Measurements from ENCODE around the gene PSD2. TPM values are rescaled to one million over a fixed set of nuclear protein-coding genes. Genes with fewer than 3 reads are reported as not detected.

Gene PSD2
- total RNA-seq, 4 donors from 2014 or later = 0.30 to 0.76 TPM; not detected in 2

- DNase-seq = no peak
- H3K27ac ChIP-seq = no peak overlapping the region
- no peaks in the 10 kb centered on the region for H3K27me3 ChIP-seq
- no peaks in the 10 kb centered on the region for H3K36me3 ChIP-seq
- intact Hi-C loops (cut with DNase I; ENCODE audit: low total_unique reads) = loop anchor here (5.0 kb wide), 1 partner anchor 75 kb away; no protein-coding TSS in a partner anchor
- no peaks in the 10 kb centered on the region for H3K9me3 ChIP-seq
- TF ChIP-seq POLR2A (IDR thresholded peaks at IDR 0.05) = no peak
- TF ChIP-seq, protein P1, sequence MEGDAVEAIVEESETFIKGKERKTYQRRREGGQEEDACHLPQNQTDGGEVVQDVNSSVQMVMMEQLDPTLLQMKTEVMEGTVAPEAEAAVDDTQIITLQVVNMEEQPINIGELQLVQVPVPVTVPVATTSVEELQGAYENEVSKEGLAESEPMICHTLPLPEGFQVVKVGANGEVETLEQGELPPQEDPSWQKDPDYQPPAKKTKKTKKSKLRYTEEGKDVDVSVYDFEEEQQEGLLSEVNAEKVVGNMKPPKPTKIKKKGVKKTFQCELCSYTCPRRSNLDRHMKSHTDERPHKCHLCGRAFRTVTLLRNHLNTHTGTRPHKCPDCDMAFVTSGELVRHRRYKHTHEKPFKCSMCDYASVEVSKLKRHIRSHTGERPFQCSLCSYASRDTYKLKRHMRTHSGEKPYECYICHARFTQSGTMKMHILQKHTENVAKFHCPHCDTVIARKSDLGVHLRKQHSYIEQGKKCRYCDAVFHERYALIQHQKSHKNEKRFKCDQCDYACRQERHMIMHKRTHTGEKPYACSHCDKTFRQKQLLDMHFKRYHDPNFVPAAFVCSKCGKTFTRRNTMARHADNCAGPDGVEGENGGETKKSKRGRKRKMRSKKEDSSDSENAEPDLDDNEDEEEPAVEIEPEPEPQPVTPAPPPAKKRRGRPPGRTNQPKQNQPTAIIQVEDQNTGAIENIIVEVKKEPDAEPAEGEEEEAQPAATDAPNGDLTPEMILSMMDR (IDR thresholded peaks at IDR 0.05) = no peak
- H3K4me3 ChIP-seq = no peak overlapping the region
- no peaks in the 10 kb centered on the region for H3K4me1 ChIP-seq
These were observed 66.7 kb downstream of the PSD2 start for GRCh38 chr5:139862313-139862712.

- TF ChIP-seq POLR2A (IDR thresholded peaks at IDR 0.05) = no peak
- TF ChIP-seq, protein P1 (IDR thresholded peaks at IDR 0.05) = no peak
- H3K27ac ChIP-seq = no peak overlapping the region
- H3K4me3 ChIP-seq = no peak overlapping the region
- no peaks in the 10 kb centered on the region for H3K4me1 ChIP-seq
- no peaks in the 10 kb centered on the region for H3K9me3 ChIP-seq
- DNase-seq = no peak
- no peaks in the 10 kb centered on the region for H3K27me3 ChIP-seq
- H3K36me3 ChIP-seq = no peaks in the 10 kb centered on the region
- intact Hi-C loops (cut with DNase I; ENCODE audit: low total_unique reads) = loop anchor here (5.0 kb wide), 1 partner anchor 76 kb away; no protein-coding TSS in a partner anchor
These were observed 67.2 kb downstream of the PSD2 start for GRCh38 chr5:139862803-139863202.

DNA sequence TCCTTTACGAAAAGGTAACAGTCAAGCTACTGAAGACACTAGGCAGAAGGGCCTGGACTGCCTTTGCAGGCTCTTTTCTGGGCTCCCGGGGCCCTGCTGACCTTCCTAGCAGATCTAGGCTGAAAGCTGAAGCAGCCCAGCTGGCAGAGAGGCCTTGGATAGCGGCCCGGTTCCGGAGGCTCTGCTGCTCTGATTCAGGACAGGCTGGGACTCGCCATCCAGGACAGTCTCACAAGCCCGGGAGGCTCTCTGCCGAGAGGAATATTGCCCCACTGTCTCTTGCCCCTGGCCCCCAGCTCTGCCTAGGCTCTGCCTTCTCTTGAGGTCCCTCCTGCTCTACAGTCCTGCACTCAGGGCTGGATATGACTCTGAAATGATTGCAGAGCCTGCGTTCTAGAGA lies 67.8 kb downstream of the PSD2 start:
- Histone ChIP-seq H3K27me3 (no peaks in the 10 kb centered on the region), H3K27ac (no peak overlapping the region), H3K4me1 (no peaks in the 10 kb centered on the region), H3K4me3 (no peak overlapping the region), H3K36me3 (no peaks in the 10 kb centered on the region), H3K9me3 (no peaks in the 10 kb centered on the region)
- no peak for TF ChIP-seq POLR2A (IDR thresholded peaks at IDR 0.05)
- TF ChIP-seq, protein P1 (IDR thresholded peaks at IDR 0.05) = no peak
- peak; percentile 22 to 68 for DNase-seq
- intact Hi-C loops (cut with DNase I; ENCODE audit: low total_unique reads) = loop anchor here (5.0 kb wide), 1 partner anchor 76 kb away; no protein-coding TSS in a partner anchor

GRCh38 chr5:139863855-139864558 lies 68.4 kb downstream of the PSD2 start:
- H3K9me3 ChIP-seq = no peaks in the 10 kb centered on the region
- DNase-seq = peak; percentile 61 to 71
- no peak overlapping the region for H3K4me3 ChIP-seq
- no peaks in the 10 kb centered on the region for H3K4me1 ChIP-seq
- no peak overlapping the region for H3K27ac ChIP-seq
- intact Hi-C loops (cut with DNase I; ENCODE audit: low total_unique reads) = loop anchor here (5.0 kb wide), 1 partner anchor 77 kb away; no protein-coding TSS in a partner anchor
- H3K36me3 ChIP-seq = no peaks in the 10 kb centered on the region
- H3K27me3 ChIP-seq = no peaks in the 10 kb centered on the region
- no peak for TF ChIP-seq POLR2A (IDR thresholded peaks at IDR 0.05)
- TF ChIP-seq, protein P1 (IDR thresholded peaks at IDR 0.05) = peak; percentile 76 to 87 (median 84)

- Histone ChIP-seq H3K9me3 (no peaks in the 10 kb centered on the region), H3K36me3 (no peaks in the 10 kb centered on the region), H3K4me3 (no peak overlapping the region), H3K27ac (no peak overlapping the region), H3K4me1 (no peaks in the 10 kb centered on the region), H3K27me3 (no peaks in the 10 kb centered on the region)
- TF ChIP-seq, protein P1 (IDR thresholded peaks at IDR 0.05) = no peak
- TF ChIP-seq POLR2A (IDR thresholded peaks at IDR 0.05) = no peak
- intact Hi-C loops (cut with DNase I; ENCODE audit: low total_unique reads) = loop anchor here (5.0 kb wide), 1 partner anchor 78 kb away; no protein-coding TSS in a partner anchor
- DNase-seq = no peak
These were observed 69.3 kb downstream of the PSD2 start for GRCh38 chr5:139864716-139865483.
